ENCODE results near the gene CDC42EP4. TPM values are rescaled to one million over a fixed set of nuclear protein-coding genes. Genes with fewer than 3 reads are reported as not detected.
"Not testable (repeated sequence)": the region's sequence is repeated elsewhere in the genome, so short reads cannot be mapped to it uniquely, and the experiment has no call there.

Gene CDC42EP4
- total RNA-seq, 1 donor from 2014 or later = 104 TPM

GRCh38 chr17:73338050-73338521 is 26.3 kb upstream of the CDC42EP4 start:
- no peaks in the 10 kb centered on the region for H3K9me3 ChIP-seq
- H3K27ac ChIP-seq = peak overlapping the region; percentile 74 to 78
- peak overlapping the region; percentile 2 to 27 for H3K4me3 ChIP-seq
- no peak for TF ChIP-seq CTCF (IDR thresholded peaks at IDR 0.05)
- no peaks in the 10 kb centered on the region for H3K36me3 ChIP-seq
- intact Hi-C loops (cut with DNase I) = no loop called here
- peak in 1 of 2 donors; percentile 79 for DNase-seq (ENCODE audit: low spot score in 2 of 2)
- H3K27me3 ChIP-seq = no peaks in the 10 kb centered on the region
- H3K4me1 ChIP-seq = peaks cover 0 to 31% of the 10 kb centered on the region in 2 donors

GRCh38 chr17:73337330-73337710 is 25.5 kb upstream of the CDC42EP4 start:
- Histone ChIP-seq H3K27ac (peak overlapping the region; percentile 74 to 78), H3K36me3 (no peaks in the 10 kb centered on the region), H3K27me3 (no peaks in the 10 kb centered on the region), H3K4me1 (peaks cover 0 to 23% of the 10 kb centered on the region in 2 donors), H3K4me3 (no peak overlapping the region), H3K9me3 (no peaks in the 10 kb centered on the region)
- no peak for TF ChIP-seq CTCF (IDR thresholded peaks at IDR 0.05)
- intact Hi-C loops (cut with DNase I) = no loop called here
- DNase-seq (ENCODE audit: low spot score in 2 of 2) = no peak

- intact Hi-C loops (cut with DNase I) = no loop called here
- Histone ChIP-seq H3K36me3 (no peaks in the 10 kb centered on the region), H3K27ac (peak overlapping the region in 1 of 2 donors; percentile 74), H3K4me1 (peaks cover 0 to 17% of the 10 kb centered on the region in 2 donors), H3K27me3 (no peaks in the 10 kb centered on the region), H3K9me3 (no peaks in the 10 kb centered on the region), H3K4me3 (no peak overlapping the region)
- no peak for TF ChIP-seq CTCF (IDR thresholded peaks at IDR 0.05)
- no peak for DNase-seq (ENCODE audit: low spot score in 2 of 2)
These were observed 24.9 kb upstream of the CDC42EP4 start for GRCh38 chr17:73336408-73337329.

GRCh38 chr17:73335591-73336407 is 24.0 kb upstream of the CDC42EP4 start:
- H3K36me3 ChIP-seq = no peaks in the 10 kb centered on the region
- no peak for DNase-seq (ENCODE audit: low spot score in 2 of 2)
- no peak overlapping the region for H3K27ac ChIP-seq
- no peaks in the 10 kb centered on the region for H3K27me3 ChIP-seq
- H3K4me1 ChIP-seq = peaks cover 0 to 14% of the 10 kb centered on the region in 2 donors
- no peak overlapping the region for H3K4me3 ChIP-seq
- no peak for TF ChIP-seq CTCF (IDR thresholded peaks at IDR 0.05)
- H3K9me3 ChIP-seq = no peaks in the 10 kb centered on the region
- intact Hi-C loops (cut with DNase I) = no loop called here

- TF ChIP-seq CTCF (IDR thresholded peaks at IDR 0.05) = no peak
- no peaks in the 10 kb centered on the region for H3K27me3 ChIP-seq
- peaks cover 0 to 11% of the 10 kb centered on the region in 2 donors for H3K4me1 ChIP-seq
- H3K9me3 ChIP-seq = no peaks in the 10 kb centered on the region
- H3K4me3 ChIP-seq = no peak overlapping the region
- DNase-seq (ENCODE audit: low spot score in 2 of 2) = no peak
- no peaks in the 10 kb centered on the region for H3K36me3 ChIP-seq
- H3K27ac ChIP-seq = no peak overlapping the region
- intact Hi-C loops (cut with DNase I) = no loop called here
These were observed 23.1 kb upstream of the CDC42EP4 start for GRCh38 chr17:73334771-73335513.

DNA sequence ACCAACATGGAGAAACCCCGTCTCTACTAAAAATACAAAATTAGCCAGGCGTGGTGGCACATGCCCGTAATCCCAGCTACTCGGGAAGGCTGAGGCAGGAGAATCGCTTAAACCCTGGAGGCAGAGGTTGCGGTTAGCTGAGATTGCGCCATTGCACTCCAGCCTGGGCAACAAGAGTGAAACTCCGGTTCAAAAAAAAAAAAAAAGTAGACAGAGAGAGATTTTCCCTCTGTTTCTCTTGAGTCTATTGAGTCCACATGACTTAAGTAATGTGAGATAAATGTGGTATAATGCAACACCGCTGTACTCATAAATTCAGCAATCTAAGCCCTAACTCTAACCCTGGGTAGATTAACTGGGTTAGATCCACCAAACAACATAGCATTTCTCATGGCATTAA is 21.6 kb upstream of the CDC42EP4 start:
- H3K4me3 ChIP-seq; H3K36me3 ChIP-seq; intact Hi-C loops (cut with DNase I); DNase-seq (ENCODE audit: low spot score in 2 of 2); H3K4me1 ChIP-seq; H3K9me3 ChIP-seq; H3K27me3 ChIP-seq; H3K27ac ChIP-seq: not testable (repeated sequence)

Measured in ascending aorta (tissue), 2 donors.